ENCODE data around the gene KHDC4. TPM values are rescaled to one million over a fixed set of nuclear protein-coding genes. Genes with fewer than 3 reads are reported as not detected.

KHDC4 gene
- 23.1 and 33.4 TPM in 2 replicates for total RNA-seq

DNA sequence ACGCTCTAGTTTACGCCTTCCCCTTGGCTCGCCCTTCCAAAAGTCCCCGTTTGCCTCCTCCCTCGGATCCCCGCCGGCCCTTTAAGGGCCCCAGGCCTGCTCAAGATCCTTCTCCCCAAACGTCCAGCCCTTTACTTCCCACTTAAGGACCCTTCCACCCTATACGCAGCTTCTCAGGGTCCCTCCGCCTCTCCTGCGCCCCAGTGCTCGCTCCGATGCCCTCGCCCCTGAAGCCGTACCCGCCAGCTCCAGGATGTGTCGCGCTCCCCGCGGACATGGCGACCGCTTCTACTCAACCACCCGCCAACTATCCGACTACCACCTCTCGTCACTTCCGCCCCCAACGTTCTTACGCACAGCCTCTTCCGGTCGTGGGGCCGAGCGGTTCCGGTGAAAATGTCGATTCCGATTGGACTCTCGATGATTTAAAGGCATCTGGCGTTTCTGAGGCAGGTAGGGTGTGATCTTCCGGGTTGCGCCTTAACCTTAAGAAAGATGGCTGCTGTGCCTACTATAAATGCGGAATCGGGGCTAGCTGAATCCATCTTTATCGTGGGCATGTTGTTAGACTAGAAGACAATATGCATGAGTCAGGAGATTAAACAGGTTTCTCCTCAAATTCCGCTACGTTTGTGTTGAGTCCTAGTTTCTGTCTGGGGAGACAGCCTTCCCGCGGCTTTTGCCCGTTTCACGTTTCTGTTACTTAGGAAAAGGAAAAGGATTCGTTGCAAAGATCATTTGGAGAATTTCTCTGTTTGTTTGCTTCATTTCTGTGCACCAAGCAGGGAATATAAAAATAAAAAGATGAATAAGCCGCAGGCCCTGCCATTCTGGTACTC is at the start of gene KHDC4:
Gene KHDC4, minus strand, starts transcription at position 317 of the 839 bp plus-strand sequence. Its CDS starts 40 bp downstream, at position 277.

DNA sequence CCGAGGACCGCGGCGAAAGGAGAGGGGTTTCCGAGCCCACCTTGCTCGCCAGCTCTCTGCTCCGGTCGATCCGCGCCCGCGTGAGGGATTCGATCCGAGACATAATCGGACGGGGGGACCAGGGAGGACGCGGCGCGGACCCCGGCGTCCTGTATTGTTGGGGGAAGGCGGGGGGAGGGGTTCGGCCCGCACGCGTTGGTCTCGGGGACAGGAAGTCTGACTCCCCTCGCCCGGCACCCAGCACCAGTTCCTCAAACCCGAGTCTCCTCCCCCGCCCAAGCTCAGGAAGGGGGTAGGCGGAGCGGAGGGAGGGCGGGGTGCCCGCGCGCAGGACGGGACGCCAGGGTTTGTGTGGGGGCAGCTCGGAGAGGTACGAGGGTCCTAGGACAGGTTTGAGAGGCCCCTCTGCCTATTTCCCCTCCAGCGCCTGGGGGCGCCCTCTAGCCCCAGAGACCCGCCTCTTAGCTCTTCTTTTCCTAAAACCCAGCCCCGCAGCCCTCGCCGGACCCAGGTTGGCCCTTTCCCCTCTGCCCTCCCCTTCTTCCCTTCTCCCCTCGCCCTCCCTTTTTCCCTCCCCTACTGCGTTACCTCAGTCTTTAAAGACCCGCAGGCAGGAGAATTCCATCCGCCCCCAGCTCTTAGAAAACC is 44.2 kb upstream of the KHDC4 start, which contains the start of gene ARHGEF2:
Gene ARHGEF2, minus strand, starts transcription at position 223 of the 648 bp plus-strand sequence. Its CDS starts 120 bp downstream, at position 103.

DNA sequence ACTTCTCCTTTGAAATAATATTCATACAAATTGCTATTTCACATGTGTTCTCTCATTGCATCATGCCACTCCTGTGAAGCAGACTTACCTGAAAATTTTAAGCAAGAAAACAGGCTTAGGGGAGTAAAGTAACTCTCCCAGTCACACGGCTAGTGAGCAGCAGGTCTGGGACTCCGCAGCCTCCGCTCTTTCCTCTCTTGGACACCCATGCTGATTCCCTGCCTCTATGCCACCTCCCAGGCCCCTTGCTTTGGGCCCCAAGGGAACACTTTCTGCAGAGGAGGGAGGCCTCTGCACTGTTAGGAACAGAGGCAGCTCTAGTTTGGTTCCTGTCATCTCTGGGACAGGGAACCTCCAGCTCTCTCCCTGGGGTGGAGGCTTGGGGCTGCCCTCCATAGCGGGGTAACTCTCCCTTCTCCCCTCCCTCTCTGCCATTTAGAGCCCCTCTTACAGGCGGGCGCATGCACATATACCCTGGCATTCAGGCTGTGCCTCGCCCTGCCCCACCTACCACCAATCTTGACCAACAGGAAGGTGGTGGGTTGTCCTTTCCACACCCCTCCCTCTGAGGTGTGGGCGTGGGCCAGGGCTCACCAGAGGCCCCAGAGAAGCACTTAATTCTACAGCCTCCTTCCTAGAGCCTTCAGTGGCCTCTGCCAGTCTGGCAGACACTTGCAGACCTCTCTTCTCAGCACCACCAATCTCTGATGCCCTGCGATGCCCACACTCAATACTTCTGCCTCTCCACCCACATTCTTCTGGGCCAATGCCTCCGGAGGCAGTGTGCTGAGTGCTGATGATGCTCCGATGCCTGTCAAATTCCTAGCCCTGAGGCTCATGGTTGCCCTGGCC is 7.0 kb upstream of the KHDC4 start, which contains the start of gene RXFP4:
Gene RXFP4, plus strand, starts transcription at position 646 of the 852 bp plus-strand sequence. Its CDS starts 72 bp downstream, at position 718.

DNA sequence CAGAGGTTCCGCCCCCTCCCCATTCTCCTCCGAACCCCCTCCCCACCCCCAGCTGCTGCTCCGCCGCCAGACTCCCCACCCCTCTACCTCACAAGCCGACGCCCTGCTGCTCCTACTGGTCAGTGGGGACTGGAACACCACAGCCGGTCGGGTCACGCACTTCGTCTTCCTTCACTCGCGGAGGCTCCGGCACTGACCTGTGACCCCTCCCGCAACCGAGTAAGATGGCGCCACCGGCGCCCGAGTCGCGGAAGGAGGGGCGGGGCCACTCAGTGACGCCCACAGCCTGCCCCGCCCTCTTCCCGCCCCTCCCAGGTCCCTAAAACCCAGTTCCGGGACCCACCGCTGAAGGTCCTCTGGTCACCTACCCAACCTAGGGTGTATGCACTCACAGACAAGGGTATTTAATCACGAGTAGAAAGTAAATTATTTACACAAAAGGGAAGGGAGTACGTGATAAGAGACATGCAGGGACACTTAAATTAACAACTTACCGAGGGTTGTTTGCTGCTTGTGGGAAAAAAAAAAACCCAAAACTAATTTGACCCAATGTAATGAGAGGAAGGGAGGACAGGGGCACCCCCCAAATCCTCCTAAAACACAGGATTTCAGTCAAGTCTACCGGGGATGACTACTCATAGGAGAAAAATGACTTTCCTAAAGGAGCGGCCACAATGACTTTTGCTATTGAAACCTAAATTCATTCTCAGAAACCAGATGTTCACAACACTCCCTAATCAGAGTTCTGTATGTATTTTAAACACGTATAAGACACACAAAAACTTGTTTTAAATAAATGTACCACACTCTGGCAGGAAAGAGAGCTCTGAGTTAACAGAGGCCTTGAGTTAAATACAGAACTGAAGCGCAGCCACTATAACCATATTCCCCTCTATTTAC is 22.8 kb downstream of the KHDC4 start, which contains the start of gene RIT1:
Gene RIT1, minus strand, starts transcription at position 194 of the 900 bp plus-strand sequence. CDS start 588 bp downstream, outside the sequence.

Small RNA genes lying within 50 kb of the gene (small RNA-seq; reads per million reads assigned to genes)
- not detected for gene MIR6738
- not detected for gene RF00015
- gene SCARNA4 = not detected
- gene SNORA80E = 117 reads per million, percentile 99 among the genes with 10 or more reads in this experiment

Other genes with a start within 250 kb of the KHDC4 start
- gene YY1AP1, start 245.6 kb downstream of the KHDC4 start, total RNA-seq = 50.6 and 83.8 TPM in 2 replicates
- gene DAP3, start 245.3 kb downstream of the KHDC4 start, total RNA-seq = 74.2 and 78.2 TPM in 2 replicates
- 29.0 and 40.9 TPM in 2 replicates for gene GON4L, start 77.2 kb downstream of the KHDC4 start, total RNA-seq
- gene SYT11, start 74.8 kb downstream of the KHDC4 start, total RNA-seq = 20.2 and 25.6 TPM in 2 replicates
- 16.0 and 16.2 TPM in 2 replicates for gene RIT1, start 23.1 kb downstream of the KHDC4 start, total RNA-seq
- gene RXFP4, start 7.2 kb upstream of the KHDC4 start, total RNA-seq = not detected in 2 replicates
- 100 and 171 TPM in 2 replicates for gene ARHGEF2, start 44.1 kb upstream of the KHDC4 start, total RNA-seq
- 261 and 358 TPM in 2 replicates for gene SSR2, start 86.5 kb upstream of the KHDC4 start, total RNA-seq
- 14.3 and 22.5 TPM in 2 replicates for gene UBQLN4, start 119.4 kb upstream of the KHDC4 start, total RNA-seq
- gene LAMTOR2, start 120.4 kb upstream of the KHDC4 start, total RNA-seq = 36.4 and 50.7 TPM in 2 replicates
- gene RAB25, start 126.7 kb upstream of the KHDC4 start, total RNA-seq = not detected in 2 replicates
- 0.73 and 1.2 TPM in 2 replicates for gene MEX3A, start 148.1 kb upstream of the KHDC4 start, total RNA-seq
- 1,358 and 1,418 TPM in 2 replicates for gene LMNA, start 180.3 kb upstream of the KHDC4 start, total RNA-seq
- 0.37 and 0.98 TPM in 2 replicates for gene SEMA4A, start 219.2 kb upstream of the KHDC4 start, total RNA-seq

All from subcutaneous preadipocyte (primary cell).